Measurements from ENCODE around the gene HOXB8.

HOXB8 gene

DNA sequence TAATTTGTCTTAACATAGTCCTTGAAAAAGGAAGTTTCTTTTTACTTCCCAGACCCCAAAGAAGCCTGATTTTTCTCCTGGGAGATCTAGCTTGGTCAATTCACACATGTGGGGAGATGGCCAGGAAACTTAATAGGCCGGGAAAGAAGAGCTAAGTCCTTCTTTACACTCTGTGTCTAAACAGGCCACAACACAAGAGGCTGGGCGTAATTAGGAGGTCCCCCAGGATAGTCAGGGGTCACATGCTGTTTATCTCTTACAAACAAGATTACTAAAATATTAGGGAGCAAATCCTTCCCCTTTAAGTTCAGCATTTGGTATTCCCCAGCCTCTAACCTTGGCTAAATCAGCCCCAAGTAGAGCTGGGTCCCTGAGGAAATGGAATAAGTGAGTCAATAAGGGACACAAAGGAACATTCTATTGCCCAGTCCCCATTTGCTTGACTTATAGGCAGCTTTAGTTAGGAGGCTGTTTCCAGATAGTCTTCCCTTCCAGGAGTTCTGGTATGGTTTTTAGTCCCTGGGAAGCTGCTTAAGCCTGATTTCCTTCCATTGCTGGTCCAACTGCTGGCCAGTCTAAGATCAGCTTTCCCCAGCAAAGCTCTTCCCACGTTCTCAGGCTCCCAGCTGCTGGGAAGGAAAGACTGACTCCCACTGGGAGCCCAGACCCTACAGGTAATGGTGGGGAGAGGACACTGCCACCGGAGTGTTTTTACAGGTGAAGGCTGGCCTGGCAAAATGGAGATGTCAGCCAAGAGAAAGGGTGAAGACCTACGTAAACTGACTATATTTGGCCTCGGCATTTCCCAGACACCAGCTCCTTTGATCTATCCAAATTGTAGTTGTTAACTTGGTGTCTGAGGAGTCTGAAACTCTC is 25.1 kb upstream of the HOXB8 start:
- TF ChIP-seq, protein P1, sequence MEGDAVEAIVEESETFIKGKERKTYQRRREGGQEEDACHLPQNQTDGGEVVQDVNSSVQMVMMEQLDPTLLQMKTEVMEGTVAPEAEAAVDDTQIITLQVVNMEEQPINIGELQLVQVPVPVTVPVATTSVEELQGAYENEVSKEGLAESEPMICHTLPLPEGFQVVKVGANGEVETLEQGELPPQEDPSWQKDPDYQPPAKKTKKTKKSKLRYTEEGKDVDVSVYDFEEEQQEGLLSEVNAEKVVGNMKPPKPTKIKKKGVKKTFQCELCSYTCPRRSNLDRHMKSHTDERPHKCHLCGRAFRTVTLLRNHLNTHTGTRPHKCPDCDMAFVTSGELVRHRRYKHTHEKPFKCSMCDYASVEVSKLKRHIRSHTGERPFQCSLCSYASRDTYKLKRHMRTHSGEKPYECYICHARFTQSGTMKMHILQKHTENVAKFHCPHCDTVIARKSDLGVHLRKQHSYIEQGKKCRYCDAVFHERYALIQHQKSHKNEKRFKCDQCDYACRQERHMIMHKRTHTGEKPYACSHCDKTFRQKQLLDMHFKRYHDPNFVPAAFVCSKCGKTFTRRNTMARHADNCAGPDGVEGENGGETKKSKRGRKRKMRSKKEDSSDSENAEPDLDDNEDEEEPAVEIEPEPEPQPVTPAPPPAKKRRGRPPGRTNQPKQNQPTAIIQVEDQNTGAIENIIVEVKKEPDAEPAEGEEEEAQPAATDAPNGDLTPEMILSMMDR (IDR thresholded peaks at IDR 0.05): no peak
- Histone ChIP-seq H3K27ac (no peak overlapping the region), H3K27me3 (peaks cover 0 to 97% of the 10 kb centered on the region in 2 donors), H3K4me1 (peaks cover 0 to 8% (median 2%) of the 10 kb centered on the region in 4 donors), H3K9me3 (no peaks in the 10 kb centered on the region), H3K4me3 (no peak overlapping the region), H3K36me3 (no peaks in the 10 kb centered on the region)
- DNase-seq: no peak
- intact Hi-C loops (cut with DNase I; ENCODE audit: low total_unique reads): no loop called here

DNA sequence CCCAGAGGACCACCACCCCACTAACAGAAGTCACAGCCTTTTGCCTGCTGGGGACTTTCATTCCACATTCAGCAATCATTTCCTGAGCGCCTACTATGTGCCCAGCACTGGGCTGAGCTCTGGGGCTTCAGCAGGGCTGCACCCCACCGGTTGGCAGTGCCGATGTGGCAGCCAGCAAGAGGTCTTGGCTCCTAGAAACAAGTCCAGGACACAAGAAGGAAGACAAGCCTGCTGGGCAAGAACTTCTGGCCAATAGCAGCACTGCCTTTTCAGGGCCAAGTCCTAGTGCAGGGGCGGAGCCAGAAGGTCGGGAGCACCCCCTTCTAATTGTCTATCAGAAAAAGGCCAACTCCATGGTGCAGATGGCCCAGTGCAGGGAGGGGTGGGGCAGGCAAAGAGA is 24.0 kb upstream of the HOXB8 start:
- peaks cover 0 to 97% of the 10 kb centered on the region in 2 donors for H3K27me3 ChIP-seq
- no peaks in the 10 kb centered on the region for H3K9me3 ChIP-seq
- H3K36me3 ChIP-seq: no peaks in the 10 kb centered on the region
- TF ChIP-seq, protein P1 (IDR thresholded peaks at IDR 0.05): no peak
- no peak overlapping the region for H3K4me3 ChIP-seq
- DNase-seq: no peak
- H3K4me1 ChIP-seq: peaks cover 0 to 8% (median 2%) of the 10 kb centered on the region in 4 donors
- intact Hi-C loops (cut with DNase I; ENCODE audit: low total_unique reads): no loop called here
- H3K27ac ChIP-seq: no peak overlapping the region

- peaks cover 0 to 97% of the 10 kb centered on the region in 2 donors for H3K27me3 ChIP-seq
- DNase-seq: no peak
- TF ChIP-seq, protein P1 (IDR thresholded peaks at IDR 0.05): no peak
Observed at GRCh38 chr17:48637323-48638260, 22.5 kb upstream of the HOXB8 start.

DNA sequence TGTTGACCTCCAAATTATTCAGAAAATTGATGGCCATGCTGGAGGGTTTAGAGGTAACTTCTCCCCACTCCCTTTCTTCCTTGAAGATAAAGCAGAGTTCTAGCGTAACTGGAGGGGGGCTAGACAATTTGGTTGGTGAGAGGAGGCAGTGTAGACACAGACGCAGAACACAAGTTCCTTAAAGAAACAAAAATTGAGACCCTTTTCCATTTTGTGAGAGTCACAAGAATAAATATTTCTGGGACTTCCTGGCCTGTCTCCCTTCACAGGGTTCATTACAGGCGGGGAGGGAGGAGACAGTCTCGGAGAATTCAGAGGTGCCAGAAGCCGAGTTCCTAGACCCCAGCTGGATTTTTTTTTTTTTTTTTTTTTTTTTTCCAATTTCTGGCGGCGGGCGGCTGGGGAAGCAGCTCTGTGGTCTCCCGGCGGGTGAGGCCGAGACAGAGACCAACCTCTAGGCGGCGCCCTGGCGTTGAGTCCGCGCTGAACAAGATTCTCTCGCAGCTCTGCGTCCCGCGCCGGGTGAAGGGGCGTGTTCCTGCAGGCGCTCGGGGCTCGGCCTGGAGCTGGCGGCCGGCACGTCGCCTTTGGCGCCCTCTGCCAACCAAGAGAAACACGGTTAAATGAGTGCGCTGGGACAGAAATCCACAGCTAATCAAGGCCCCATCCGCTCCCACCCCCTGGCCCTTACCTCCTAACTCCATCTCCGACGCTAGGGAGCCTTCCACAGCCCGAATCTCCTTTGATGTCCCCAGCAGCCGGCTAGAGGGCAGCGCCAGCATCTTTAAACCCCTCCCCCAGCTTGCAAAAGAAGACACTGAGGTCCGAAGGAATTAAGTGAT is 21.3 kb upstream of the HOXB8 start:
- TF ChIP-seq, protein P1 (IDR thresholded peaks at IDR 0.05): peak in 1 of 2 experiments; percentile 17
- Histone ChIP-seq H3K4me1 (peaks cover 0 to 16% (median 4%) of the 10 kb centered on the region in 4 donors), H3K9me3 (no peaks in the 10 kb centered on the region), H3K4me3 (no peak overlapping the region), H3K27me3 (peaks cover 0 to 97% of the 10 kb centered on the region in 2 donors), H3K27ac (no peak overlapping the region), H3K36me3 (no peaks in the 10 kb centered on the region)
- intact Hi-C loops (cut with DNase I; ENCODE audit: low total_unique reads): no loop called here
- DNase-seq: peak in 1 of 2 donors; percentile 52

More at GRCh38 chr17:48637323-48638260, 22.5 kb upstream of the HOXB8 start:
- no peak overlapping the region for H3K27ac ChIP-seq
- no peaks in the 10 kb centered on the region for H3K36me3 ChIP-seq
- no peaks in the 10 kb centered on the region for H3K9me3 ChIP-seq
- intact Hi-C loops (cut with DNase I; ENCODE audit: low total_unique reads): no loop called here
- peaks cover 0 to 16% (median 4%) of the 10 kb centered on the region in 4 donors for H3K4me1 ChIP-seq
- no peak overlapping the region for H3K4me3 ChIP-seq

Measured in tibial artery (tissue), 4 donors.